Middle frontal gyrus (tissue), 1 donor: ENCODE data around the gene LRRC27.
A peak's percentile ranks its signal among the peaks of the same experiment; 100 is the strongest.
"Not testable (repeated sequence)": the region's sequence is repeated elsewhere in the genome, so short reads cannot be mapped to it uniquely, and the experiment has no call there.

ENCODE experiments used
- DNase-seq: peaks from one replicate; pipeline ENCODE4 v3.0.0-alpha.2; 2015; ENCODE audit warnings: low spot score; ENCODE audit errors: extremely low spot score

LRRC27 gene

DNA sequence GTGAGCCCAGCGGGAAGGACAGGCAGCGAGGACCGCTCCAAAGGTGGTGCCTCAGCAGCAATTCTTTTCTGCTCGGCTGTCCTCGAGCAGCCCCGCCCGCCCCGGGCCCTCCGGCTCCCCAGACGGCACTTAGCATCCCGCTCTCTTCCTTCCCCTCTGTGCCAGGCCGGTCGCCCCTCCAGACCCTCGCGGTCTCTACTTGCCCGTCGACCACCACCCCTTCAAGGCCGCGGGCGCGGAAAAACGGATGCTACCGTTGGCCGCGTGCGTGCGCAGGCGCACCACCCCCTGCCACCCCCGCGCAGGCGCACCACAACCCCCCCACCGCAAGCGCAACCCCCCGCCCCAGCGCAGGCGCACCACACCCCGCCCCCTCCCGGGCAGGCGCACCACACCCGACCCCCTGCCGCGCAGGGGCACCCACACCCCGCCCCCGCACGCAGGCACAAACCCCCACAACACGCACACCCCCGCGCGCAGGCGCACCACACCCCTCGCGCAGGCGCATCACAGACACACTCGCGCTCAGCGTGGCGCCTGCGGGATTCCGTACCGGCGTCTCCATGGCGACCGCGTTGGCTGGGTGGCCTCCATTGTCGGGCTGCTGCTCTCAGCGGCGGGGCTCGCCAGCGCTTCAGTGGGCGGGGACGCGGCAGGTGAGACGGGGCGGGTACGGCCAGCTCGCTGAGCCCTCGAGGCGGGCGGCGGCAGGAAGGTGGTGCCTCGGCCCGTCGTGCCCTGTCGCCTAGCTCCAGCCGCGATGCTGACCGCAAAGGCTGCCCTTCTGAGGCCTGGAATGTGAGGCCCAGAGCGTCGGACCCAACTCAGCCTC is at the start of gene LRRC27:
LRRC27 (plus strand) TSS at position 593 of the 832 bp plus-strand sequence. CDS start 1,332 bp downstream, outside the sequence.
- peak; percentile 91 for DNase-seq

DNA sequence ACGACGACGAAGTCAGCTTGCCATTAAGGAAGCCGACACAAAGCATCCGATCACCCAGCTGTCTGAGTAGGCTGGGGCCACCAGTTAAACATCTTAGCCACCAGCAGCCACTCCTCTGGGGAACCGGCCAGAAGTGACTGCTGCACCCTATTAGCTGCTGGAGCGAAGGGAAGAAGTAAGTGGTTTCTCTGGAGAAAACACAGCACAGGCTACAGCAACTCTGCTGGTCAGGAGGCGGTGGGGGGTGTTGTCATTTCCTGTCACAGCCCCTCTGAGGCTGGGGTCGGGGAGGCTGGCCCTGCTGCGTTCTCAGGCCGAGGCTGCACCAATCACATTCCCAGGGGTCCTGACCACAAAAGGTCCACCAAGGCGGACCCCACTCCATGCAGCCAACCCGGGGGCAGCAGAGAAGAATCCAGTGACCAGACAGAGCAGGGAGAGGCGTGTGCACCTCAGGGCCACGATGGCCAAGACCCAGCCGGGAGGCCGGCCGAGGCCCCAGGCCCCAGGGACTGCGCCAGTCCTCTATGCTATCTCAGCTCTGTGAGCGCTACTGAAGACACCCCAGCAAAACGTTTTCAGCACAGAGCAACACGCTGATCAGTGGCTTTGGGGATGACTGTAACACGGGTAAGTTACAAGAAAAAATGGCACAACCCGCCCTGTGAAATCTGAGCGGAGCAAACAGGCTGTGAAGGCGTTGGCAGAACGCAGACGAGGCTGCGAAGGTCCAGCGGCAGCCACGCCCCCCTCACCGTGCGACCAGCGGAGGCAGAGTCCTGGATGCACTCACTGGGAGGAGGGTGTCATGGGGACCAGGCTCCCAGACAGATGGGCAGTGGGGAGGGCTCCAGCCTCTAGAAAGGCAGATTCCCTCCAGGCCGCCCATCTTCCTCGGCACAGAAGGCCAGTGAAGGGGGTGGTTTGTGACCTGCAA is 49.1 kb upstream of the LRRC27 start:
- DNase-seq: no peak

DNA sequence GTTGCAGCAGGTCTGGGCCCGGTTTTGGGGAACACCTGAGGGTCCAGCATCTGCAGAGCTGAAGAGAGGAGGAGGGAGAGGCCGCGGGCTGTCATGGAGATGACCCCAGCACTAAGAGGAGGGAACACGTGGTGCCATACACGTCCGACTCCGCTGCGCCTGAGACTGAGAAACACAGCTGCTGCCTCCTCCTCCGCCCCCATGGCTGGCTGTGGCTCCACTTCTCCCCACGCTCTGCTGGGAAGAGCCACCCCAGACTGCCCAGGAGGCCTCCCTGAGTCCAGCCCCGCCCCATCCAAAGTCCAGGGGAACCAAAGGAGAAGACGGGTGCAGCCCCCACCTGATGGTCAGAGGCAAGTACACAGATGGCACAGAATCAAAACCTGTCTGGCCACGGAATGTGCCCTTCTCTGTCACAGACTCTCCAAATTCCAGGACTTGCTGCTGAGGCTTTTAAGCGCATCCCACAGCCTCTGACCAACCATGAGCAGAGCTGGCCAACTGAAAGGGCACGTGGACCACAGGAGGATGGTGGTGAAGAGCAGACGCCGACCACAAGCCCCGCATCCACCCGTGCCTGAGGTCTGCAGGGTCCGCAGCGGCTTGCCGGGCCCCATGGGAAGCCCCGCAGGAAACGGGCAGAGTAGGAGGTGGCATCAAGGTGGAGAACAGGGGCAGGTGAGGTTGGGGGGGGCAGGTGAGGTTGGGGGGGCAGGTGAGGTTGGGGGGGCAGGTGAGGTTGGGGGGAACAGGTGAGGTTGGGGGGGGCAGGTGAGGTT is 48.2 kb upstream of the LRRC27 start:
- DNase-seq: no peak

DNA sequence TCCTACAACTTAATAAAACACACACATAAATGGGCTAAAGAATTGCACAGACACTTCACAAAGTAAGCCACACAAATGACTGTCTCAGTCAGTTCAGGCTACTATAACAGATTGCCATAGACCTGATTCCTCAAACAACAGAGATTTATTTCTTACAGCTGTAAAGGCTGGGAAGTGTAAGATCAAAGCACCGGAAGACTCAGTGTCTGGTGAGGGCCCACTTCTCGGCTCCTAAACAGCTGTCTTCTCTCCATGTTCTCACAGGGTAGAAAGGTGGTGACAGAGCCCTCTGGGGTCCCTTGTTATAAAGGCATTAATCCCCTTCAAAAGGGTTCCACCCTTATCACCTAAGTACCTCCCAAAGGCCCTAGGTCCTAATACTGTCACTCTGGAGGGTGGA is 42.6 kb upstream of the LRRC27 start:
- no peak for DNase-seq

DNA sequence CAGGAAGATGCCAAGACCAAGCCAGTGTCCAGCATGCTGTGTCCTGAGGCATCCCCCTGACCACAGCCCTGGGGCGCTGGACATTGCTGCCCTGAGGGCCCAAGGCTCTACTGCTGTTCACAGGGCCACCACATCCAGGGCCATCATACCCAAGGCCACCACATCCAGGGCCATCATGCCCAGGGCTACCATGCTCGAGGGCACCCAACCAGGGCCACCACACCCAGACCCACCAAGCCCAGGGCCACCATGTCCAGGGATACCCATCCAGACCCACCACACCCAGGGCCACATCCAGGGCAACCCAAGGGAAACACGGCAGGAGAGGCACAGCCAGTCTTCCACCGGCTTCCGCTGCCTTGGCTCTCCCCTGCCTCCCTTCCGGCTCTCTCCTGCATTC is 41.4 kb upstream of the LRRC27 start:
- no peak for DNase-seq

DNA sequence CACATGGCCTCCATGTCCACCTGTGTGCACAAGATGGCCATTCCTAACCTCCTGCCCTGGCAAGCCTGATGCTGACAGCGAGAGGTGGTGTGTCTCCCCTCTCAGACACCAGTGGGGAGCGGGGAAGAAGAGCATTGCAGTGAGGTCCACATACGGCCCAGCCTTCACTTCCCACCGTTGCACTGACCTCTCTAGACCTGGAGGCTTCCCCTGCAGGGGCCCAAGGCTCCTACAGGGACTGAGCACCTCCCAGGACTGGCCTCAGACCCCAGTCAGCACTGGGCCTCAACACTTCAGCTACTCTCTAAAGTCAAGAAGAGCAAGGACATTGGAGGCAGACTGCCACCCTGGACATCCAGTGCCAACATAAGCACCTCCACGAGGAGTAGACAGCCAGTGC is 40.2 kb upstream of the LRRC27 start:
- DNase-seq: no peak

DNA sequence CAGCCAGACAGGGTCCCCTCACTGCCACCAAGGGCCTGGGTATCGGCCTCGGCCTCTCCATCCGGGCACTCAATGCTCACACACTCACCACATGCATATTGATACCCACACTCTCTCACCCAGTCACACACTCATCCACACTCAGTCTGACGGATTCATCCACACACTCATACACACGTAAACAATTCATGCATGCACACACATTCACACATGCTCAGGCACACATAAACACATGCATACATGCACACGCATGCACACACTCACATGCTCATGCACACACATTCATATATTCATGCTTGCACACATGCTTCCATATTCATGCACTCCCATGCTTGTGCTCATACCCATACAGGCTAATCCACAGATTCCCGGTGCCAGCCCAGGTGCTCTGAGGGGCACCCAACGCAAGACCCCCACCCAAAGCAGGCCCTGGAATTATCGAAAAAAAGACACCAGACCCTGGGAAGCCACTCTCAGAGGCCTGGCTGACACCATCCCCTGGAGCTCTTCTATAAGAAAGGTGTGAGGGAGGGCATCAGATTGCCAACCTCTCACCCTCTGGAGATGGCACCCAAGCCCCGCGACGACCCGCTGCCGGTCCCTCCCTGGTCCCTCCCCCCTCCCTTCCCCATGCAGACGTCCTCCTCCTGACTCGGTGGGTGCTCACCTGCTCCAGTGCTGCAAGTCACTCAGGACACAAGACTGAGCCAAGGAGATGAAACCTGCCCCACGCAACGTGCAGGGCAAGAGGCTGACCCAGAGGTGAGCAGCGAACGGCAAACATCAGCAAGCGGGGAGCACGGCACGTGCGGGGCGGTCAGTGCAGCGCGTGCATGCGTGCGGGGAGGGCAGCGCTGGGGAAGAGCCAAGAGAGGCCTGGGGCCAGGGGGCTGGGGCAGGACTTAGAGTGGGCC is 39.4 kb upstream of the LRRC27 start:
- DNase-seq: no peak

DNA sequence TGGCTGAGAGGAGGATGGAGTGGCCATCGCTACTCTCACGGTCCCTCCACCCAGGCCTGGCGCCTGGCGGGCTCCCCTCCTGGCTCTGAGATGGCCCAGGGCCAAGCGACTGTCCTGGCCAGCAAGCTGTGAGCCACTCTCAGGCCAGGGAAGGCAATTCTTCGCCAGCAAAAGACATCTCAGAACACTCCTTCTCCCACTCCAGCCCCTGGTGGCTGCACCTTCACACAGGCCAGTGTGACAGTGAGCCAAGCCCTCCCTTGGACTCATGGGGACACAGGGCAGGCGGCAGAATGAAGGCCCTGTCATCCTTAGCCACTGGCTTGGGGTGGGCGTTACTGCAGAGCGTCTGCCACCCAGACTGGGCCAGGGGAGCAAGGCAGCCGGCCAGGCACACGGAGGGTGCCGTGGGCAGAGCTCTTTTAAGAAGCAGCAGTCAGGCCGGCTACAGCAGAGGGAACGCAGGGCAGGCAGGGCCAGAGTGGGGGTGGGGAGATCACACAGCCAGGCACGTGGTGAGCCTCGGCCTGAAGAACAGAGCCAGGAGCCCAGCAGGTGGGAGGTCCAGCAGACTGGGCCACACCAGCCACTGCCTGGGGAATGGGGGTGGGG is 38.7 kb upstream of the LRRC27 start:
- DNase-seq: no peak

DNA sequence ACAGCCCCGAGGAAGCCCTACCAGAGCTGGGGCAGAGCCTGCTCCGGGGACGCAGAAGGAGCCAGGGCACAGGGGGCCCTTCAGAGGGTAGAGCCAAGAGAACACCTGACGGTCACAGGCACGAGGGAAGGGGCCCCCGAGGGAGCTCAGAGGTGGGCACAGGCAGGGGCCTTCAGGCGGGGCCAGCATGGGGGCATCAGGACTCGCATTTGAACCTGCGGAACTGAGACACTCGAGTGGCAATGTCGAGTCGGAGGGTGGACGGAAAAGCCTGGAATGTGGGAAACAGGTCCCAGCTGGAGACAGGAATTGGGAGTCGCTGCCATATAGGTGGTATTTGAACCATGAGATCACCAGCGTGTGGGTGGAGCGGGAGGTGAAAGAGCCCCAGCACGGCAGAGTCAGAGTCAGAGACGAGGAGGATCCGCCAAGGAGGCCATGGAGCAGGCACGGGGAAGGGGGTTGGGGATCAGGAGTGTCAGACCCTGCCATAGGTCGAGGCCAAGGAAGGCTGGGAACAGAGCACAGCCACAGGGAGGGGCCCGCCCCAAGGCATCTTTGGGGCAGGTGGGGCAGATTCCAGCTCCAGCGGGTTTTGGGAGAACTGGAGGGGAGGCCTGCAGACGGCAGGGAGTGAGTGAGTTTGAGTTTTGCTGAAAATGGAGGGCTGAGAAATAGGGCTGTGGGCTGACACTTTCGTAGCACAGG is 38.0 kb upstream of the LRRC27 start:
- DNase-seq: no peak

DNA sequence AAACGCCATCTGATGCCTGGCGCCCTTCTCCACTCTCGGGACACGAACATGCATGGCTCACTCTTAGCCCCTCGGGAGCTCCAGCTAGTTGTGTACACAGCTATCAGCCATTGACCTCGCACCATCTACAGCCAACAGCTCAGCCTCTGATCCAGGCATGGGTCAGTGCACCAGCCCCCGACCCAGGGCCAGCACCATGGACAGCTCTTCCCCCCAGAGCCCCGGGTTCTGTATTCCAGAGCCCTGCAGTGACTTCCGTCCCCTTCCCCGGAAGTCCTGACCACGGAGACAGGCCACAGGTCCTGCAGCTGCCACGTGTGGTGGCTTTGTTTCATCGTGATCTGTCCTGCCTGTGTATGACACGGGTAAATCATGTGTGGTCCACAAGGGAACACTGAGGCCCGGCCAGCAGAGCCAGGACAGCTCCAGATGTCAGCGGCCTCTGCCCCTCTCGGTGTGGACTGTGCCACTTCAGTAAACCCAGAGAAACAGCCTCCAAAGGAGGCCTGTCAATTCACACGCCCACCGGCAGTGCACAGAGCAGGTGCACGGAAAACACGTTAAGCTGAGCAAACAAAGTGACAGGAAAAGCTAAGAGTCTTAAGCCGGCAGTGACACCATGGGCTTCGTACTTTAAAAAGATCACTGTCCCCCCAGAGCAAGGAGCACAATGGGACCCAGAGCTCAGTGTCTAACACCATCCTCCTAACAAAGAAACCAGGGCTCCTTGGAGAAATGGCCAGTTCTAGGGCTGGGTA is 37.3 kb upstream of the LRRC27 start:
- DNase-seq: no peak

DNA sequence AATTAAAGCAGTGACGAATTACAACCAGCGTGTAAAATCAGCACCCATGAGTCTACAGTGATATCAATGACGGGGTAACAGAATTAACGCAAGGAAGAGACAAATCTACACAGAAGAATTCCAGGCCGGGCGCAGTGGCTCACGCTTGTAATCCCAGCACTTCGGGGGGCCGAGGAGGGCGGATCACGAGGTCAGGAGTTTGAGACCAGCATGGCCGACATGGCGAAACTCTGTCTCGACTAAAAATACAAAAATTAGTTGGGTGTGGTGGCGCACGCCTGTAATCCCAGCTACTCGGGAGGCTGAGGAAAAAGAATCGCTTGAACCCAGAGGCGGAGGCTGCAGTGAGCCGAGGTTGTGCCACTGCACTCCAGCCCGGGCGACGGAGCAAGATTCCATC is 36.5 kb upstream of the LRRC27 start:
- DNase-seq: not testable (repeated sequence)

DNA sequence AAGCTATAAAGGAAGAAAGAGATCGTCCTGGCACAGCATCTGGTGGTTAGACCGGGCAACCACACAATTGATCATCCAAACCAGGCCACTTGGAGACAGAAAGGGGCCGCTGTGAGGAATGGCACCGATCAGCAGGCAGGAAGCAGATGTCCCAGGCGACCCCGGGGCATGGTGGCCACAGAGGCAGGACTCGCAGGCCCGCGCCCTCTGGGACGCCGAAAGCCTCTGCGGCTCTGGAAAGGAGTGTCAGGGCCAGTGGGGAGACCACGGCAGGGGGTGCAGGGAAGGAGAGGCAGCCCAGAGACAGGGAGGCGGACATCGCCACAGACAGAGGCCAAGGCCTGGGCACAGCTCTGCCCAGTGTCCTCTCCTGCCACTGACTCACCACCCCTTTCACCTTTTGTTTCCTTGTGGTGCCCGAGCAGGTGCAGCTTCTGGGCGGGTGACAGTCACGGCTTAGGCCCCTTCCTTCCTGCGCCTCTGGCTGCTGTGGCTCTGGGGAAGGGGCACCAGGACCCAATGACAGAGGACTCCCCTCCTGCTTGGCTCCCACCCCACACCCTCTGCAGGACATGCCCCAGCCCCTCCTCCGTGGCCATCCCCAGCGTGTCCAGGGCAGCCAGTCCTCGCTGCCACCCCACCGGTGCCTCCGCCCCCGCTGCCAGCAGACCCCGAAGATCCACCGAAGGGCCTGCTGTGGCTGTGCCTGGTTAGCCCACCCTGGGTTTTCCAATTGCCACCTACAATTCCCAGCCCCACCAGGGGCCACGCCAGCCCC is 35.1 kb upstream of the LRRC27 start:
- no peak for DNase-seq

DNA sequence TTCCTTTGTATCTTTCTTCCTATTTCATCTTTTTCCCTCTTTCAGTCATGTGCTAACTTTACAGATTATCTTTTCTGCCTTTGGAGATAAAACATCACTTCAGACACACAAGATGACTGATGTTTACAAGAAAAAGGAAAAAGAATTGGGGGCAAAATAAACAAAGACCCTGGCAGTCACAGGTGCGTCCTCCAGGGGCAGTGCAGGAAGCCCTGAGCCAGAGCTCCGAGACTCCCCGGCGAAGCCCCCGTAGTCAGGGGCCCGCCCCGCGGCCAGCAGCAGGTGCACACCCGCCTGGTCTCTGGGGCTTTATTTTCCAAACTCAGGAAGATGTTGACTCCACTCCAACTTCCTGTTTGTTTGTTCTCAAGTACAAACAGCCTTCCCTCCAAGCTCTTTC is 34.5 kb upstream of the LRRC27 start:
- DNase-seq: no peak

DNA sequence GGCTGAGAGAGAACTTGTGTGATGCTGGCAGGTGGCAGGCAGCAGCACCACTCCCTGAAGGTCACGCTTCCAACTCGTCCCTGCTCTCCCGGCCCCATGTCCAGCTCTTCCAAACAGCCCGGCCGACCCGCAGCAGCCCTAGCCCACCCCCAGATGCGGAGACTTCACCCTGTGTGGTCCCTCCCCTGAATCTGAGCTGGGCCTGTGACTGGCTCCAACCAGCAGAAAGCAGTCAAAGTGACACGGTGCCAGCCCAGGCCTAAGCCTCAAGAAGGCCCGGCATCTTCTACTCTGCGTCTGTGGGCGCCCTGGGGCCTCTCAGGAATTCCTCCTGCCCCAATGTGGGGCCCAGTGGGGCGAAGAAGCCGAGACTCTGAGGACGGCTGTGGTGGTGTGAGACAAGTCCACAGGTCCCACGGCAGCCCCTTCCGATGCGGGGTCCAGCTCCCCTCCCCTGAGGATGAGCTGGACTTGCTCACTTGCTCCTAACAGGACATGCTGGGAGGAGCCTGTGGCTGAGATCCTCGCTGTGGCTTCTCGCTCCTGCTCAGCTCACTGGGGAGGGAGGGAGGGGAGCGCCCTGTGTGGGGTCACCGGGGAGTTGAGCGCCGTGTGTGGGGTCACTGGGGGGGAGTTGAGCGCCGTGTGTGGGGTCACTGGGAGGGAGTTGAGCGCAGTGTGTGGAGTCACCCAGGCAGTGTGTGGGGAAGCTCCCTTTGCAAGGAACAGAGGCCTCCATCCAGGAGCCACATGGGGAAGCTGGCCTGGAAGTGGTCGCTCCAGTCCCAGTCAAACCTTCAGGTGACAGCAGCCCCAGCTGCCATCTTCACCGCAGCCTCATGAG is 33.7 kb upstream of the LRRC27 start:
- no peak for DNase-seq

DNA sequence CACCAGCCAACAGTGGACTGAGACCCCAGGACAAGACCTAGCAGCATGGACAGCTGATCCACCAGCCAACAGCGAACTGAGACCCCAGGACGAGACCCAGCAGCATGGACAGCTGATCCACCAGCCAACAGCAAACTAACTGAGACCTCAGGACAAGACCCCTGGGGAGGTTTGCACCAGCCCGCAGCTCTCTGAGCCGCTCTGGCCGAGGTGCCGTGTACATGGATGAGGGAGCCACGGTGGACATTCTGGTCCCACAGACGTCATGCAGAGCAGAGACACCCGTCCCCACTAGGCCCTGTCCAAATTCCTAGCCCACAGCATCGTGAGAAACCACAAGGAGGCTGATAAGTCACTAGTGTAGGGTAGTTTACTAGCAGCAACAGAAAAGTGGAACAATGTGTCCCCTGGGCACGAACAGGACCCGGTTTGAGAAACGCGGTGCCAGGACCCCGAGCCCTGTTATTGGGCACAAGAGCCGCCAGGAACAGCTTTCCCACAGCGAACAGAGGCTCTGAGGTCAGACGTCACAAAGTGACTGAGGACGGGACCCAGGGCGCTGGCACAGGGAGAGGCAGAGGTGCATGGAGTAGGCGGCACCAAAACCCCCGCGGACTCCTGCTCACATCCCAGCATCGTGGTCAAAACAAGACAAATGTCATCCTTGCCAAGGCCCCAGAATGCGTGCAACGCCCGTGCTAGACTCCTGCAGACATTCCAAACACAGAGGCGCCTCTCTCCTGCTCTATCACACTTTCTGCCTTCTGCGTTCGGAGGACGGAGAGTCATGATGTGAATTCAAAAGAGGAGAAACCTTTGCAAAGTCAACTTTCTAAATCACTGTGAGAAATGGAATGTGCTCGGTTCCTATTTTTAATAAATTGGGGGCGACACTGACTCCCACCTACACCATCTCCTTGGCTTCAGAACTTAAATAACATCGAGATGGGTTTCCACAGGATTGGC is 32.3 kb upstream of the LRRC27 start:
- no peak for DNase-seq

DNA sequence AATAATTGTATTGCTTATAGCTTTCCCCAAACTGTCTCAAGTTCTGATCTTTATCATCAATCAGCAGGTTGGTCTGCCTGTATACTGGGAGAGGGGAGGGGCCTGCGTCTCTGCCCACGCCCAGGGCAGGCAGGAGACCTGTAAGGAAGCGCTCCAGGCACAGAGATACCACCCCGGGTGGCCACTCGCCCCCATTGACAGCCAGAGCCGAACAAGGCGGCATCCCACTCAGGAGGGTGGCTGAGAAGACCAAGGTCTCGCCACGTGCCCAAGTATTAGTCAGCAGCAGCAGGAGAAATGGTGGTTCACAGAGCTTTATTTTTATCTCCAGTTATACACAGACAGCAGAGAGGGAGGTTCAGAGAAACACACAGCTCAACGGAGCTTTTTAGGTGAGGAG is 31.4 kb upstream of the LRRC27 start:
- DNase-seq: no peak
